HG03103 (cell line): ENCODE results near the gene IFIH1.

Source experiments
- ATAC-seq: cut with Tn5 transposase; IDR thresholded peaks from one replicate; pipeline ENCODE4 v1.9.1; 2021; ENCODE audit warnings: low read depth; ENCODE audit not compliant: unreplicated experiment

The IFIH1 gene

DNA sequence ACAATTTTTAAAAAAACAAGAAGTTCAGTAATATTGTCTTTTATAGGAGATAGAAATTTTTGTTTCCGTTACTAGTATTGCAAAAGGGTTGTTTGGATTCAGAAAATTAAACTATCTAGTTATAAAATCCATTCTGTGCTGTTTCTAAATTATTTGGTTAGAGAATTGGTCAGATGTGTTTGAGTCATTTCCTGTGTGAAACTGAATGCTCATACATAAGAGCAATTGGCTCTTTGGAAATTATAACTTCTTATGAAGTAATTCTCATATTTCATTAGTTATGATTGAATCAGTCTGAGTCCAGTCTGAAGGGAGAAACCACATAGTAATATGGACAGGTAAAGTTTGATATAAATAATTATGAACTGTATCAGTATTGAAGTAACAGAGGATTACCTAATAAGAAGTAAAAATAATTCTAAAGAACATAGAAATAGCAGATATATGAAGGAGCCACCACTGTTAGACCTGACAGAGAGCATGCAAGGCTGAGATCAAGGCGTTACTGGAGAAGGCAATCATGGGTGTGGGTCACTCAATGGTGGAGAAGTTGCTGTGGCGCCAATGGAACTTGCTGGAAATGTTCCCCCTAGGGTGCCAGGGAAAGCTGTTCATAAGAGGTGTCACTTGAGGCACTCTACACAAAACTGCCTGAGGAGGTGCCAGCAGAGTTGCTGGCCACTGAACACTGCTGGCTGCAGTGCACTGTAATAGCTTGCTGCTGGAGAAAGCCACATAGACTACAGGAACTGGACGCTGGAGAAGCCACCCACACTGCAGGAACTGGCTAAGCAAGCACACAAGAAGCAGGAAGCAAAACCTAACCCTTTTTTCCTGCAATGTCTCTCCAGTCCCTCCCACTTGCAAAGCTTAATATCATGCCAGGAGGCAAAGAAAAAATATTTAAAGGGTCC is 57.2 kb downstream of the IFIH1 start:
- ATAC-seq, result peak; percentile 40

DNA sequence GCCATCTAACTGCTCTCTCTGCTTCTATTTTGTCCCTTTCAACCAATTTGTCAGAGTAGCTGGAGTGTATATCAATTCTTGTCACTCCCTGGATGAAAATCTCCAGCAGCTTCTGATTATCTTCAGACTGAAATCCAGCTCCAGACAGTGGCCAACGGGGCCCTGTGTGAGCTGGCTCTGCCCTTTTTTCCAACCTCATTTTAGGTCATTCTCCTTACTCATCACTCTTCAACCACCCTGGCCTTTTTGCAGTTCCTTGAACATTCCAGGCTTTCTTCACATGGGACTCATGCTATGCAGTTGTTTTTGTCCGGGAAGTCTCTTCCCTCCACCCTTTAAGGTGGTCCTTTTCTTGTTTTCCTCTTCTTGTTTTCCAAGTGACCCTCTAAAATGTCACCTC is 59.8 kb downstream of the IFIH1 start:
- ATAC-seq, result no peak

- no peak for ATAC-seq
These were observed 60.3 kb downstream of the IFIH1 start for GRCh38 chr2:162258169-162258568.

DNA sequence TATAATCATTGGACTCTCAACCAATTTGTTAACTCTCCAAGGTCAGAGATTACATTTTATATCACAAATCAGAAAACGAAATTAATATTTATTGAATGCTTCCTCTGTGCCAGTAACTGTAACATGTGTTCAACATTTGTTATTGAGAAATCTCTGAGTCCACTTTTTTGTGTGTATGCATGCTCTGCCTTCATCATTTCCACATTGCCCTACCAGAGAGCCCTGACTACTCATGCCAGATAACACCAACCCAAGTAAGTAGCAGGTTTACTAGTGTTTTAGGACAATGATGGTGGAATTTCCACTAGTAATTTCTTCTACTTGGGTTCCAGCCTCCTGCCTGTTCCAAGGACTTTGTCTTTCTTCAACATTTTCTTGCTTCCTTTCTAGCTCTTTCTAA is 61.1 kb downstream of the IFIH1 start:
- ATAC-seq, result no peak

GRCh38 chr2:162256591-162256991 is 61.9 kb downstream of the IFIH1 start:
- ATAC-seq, result no peak

GRCh38 chr2:162254236-162254871 is 64.1 kb downstream of the IFIH1 start:
- ATAC-seq, result no peak

DNA sequence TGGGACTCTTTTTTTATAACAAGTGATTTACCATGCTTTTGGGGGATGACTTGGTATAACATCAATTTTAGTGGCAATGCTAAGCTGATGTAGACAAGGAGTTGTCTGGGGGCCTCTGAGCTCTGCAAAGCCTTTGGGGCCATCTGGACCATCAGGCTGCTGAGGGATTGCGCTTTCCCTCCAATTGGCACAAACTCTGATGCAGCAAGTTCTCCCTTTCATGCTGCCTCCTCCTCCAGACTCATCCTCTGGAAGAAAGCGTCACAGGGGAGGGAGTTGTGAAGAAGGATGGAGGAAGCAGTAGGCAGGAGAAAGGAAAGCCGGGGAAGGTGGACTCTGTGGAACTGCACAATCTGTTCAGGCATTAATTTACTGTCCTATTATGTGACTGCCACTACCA is 65.0 kb downstream of the IFIH1 start:
- ATAC-seq, result no peak

GRCh38 chr2:162252153-162252552 is 66.3 kb downstream of the IFIH1 start:
- no peak for ATAC-seq

DNA sequence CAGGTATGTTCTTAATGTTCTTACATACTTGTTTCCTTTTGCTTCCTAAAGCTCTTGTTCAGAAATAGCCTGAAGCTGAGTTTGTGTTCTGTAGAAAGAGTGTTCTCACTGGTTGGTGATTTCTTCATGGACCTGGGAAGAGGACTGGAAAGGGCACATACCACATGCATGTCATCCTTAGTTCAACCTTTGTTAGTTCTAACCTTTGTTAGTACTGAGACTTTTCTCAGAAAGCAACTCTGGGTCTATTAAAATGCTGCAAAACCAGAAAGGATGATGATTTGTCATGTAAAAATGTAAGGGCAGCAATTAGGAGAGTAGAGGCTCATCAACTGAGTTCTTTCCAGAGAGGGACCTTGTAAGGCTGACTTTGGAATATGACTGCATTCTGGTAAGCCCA is 72.7 kb downstream of the IFIH1 start:
- ATAC-seq, result no peak

DNA sequence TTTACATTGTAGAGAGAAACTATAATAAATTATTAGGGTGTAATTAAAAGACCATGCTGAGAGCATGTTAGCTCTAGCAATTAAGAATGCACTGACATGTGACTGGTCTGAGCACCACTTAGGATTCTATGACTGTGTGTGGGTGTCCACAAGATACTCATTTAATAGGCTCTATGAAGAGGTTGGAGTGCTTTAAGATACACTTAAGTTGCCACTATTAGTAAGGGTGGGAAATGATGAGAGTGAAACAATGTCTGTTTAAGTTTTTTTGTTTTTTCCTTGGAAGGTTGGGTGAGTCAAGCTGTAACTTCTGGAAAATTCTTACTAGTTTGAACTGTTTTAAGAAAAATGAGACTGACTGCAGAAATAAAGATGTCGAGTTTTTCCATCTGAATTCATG is 73.4 kb downstream of the IFIH1 start:
- no peak for ATAC-seq

DNA sequence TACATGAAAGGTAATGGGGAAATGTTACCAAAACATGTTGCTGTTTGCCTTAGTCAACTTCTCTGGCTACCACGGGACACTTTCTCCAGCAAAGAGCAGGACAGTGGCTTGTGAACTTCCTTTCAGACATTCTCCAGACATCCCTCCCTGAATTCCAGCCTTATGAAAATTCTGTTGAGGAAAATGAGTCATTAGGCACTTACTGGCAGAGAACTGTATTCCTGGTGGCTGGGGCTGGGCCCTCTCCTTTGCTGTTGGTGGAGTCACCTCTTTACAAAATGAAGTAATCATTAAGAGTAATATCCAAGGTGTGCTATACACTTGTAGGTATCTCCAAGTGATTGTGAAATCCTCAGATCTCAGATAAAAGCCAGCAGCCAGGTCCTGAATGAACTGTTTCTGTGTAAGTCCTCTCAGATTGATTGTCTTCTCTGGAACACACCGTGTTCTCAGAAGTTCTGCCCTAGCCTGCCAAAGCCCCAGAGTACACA is 73.9 kb downstream of the IFIH1 start:
- no peak for ATAC-seq

GRCh38 chr2:162243715-162244114 is 74.8 kb downstream of the IFIH1 start:
- no peak for ATAC-seq

- no peak for ATAC-seq
These were observed 75.2 kb downstream of the IFIH1 start, which contains the start of gene FAP for GRCh38 chr2:162243294-162243693. Gene FAP (minus strand): TSS chr2:162243445. CDS start chr2:162243327, 118 bp downstream.

DNA sequence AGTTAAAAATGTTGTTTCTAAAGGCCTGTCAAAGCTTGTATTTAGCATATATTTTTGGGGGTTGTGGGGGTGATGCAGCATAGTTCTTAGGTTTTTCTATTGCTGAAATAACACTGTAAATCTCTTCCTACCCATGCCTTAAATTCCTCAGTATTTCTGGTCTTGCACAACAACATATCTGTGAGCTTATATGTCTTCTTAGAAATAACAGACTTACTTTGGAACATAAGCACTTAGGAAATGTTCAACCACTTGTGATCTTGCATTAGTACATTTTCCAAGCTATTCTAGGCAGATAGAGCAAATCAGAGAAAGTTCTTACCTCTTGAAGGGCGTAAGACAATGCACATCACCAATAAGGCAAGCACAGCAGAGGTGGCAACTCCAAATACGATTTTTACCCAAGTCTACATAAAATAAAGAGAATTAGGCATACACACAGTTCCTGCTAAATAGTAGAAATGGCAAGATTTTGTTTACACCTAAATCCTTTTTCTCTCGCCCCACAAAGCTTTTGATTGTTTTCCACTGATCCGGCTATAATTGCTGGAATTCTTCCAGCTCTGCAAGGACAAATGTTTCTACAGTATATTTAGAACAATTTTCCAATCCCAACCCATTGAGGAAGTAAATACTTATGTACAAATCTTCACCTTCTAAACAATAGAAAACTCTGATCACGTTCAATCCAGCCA is 75.8 kb downstream of the IFIH1 start:
- no peak for ATAC-seq

DNA sequence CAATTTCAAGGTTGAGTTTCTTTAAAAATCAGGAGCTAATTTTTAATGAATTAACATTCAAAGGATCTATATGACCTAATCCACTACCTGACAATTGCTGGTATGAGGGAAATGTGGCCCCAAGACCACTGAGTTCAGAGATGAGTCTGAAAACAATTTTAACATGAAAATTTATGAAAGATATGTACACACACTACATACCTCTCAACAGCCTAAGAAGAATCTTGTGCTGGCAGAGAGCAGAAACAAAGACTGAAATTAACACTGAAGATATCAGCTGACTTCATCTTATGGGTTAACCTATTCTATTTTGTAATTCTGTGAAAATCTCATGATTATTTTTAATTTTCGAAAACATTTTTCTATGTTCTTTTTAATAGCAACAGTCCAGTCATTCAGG is 76.9 kb downstream of the IFIH1 start:
- ATAC-seq, result no peak

- no peak for ATAC-seq
These were observed 83.6 kb downstream of the IFIH1 start for GRCh38 chr2:162234620-162235462.

- no peak for ATAC-seq
These were observed 85.3 kb downstream of the IFIH1 start for GRCh38 chr2:162233197-162233596.

GRCh38 chr2:162232671-162233070 is 85.8 kb downstream of the IFIH1 start:
- no peak for ATAC-seq

GRCh38 chr2:162232027-162232426 is 86.5 kb downstream of the IFIH1 start:
- no peak for ATAC-seq

DNA sequence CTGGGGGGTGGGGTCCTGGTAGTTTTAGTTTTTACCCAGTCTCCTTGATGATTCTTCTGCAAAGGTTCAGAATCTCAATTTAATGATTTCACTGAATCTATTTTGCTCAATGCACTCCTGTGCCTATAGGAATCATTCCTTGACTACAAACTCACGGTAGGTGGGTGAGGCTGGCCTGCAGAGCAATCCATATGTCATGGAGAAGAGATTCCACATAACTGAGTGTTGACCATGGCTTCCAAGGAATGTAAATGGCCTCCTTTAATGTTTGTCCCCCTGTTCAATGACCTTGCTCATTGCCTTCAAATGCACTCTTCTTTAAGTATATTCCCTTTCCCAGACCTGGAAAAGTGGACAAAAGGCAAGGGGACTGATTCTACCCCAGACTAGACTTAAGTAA is 87.7 kb downstream of the IFIH1 start:
- no peak for ATAC-seq
